ENCODE data around the gene TMEM138.

The TMEM138 gene

DNA sequence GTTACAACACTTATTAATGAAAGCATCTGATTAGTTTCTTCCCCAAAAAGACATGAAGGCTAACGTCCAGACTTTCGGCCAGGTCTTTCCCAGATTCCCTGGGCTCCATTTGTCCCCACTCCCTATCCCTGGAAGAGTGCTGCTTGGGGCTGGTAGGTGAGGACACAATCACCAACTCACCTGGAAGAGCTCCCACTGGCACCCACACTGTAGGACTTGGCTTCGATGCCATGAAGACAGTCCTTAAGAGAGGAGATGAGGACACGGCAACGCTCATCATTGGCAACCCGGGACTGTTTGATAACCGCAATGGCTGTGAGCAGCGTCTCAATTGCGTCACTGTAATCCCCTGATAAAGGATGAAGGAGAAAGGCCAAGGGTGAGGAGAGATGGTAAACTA is 49.4 kb downstream of the TMEM138 start:
- no peak for DNase-seq

DNA sequence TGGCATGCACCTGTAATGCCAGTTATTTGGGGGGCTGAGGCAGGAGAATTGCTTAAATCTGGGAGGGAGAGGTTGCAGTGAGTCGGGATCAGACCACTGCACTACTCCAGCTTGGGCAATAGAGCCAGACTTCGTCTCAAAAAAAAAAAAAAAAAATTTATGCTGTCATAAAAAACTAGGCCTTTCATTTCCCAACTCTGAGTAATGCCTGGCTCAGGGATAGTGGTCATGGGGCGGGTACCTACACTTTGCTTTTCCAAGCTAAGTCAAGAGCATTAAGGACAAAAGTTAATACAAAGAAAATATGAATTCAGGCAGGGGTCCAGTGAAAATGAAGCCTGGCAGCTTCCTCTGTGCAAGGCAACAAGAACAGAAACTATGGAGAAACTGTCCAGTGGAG is 51.3 kb downstream of the TMEM138 start:
- DNase-seq = no peak

DNA sequence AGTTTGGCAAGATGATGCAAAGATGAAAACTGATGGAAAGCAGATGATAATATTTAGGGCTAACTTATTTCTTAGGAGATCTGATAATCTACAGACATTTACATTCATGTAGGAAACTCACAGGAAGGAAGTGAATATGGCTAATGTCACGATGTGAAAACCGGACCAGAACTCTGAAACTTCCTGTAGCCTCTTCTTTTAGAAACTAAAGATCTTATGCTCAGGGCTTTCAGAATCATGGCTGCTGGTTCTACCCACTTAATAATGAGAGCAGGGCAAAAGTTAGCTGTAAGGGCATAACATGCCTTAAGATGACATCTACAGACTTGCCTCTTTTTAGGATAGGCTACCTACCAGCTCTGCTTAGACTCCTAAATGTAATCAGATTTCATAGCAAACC is 52.4 kb downstream of the TMEM138 start:
- DNase-seq = no peak

DNA sequence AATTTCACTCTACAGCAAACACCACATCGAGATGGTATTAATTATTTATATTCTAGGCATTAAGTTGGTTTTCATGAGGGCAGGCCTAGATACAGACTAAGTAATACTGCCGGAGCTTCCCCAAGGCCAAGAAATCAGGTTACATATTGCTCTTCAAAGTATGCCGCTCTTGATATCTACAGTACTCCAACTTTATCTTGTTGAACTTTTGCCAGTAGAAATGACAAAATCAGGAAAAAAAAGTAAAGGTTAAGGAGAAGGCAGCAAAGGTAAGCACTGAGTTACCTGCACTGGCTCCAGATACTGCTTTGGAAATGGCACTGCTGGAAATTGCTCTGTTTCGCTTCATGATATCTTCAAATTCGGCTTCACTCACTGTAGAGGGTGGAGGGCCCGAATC is 53.2 kb downstream of the TMEM138 start:
- DNase-seq = no peak

DNA sequence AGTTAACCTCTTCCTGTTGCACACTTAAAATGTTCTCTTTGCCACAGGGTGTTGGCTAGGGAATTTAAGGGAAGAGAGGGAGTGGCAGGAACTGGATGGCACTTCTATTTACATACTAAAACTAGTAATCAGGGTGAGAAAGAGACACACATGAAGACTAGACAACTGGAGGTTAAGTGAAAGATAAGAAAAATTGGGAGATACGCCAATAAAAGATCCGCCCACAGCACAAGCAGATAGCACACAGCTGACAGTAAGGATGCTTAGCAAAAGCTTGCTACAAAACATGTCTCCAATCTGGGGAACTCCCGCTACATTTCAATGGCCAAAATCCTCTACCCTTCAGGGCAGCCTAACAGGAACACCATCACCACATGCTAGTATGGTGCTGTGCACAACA is 54.8 kb downstream of the TMEM138 start:
- no peak for DNase-seq

DNA sequence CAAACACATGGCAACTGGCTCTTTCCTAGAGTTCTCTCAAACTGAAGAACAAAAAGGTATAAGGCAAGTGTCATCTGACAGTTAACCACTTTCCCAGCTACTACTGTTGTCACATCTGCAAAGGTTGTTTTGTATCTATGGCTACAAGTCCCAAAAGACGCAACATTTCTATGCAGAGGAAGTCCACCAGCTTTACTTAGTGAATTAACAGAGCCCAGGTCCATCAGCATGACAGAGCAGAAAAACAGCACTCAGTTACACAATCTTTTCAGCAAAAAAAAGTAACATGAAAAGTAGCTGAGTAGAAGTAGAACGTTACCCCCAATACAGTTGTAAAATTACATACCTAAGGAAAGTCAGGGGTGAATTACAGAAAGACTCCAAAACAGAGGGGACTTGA is 55.5 kb downstream of the TMEM138 start:
- no peak for DNase-seq

DNA sequence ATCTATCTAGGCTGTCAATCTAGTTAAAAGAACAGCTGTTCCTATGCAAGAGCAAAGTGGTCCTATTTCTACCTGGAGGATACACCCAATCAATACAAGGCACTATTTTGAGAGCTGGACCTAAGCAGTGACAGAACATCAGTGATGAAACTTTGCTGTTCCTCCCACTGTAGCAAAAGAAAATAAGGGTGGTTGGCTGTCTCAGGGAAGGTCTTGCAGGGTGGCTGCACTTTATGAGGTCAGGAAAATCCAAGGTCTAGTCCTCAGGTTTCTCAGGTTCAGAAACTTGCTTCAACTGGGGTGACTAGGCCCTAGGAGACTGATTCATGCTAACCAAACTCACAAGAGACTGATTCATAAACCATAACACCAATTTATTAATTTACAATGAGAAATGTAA is 56.0 kb downstream of the TMEM138 start:
- no peak for DNase-seq
